ENCODE results near the gene PLAGL1. TPM values are rescaled to one million over a fixed set of nuclear protein-coding genes. Genes with fewer than 3 reads are reported as not detected.

The PLAGL1 gene
- total RNA-seq, 6 experiments from 2014 or later = 0.74 to 3.2 (median 1.6) TPM

GRCh38 chr6:143948208-143948607, 59.9 kb downstream of the PLAGL1 start:
- WGBS (ENCODE audit: insufficient coverage, low coverage, low lambda C conversion rate, missing lambda C conversion rate) = 86% methylated on average over 5 of the region's 7 CpGs
- Histone ChIP-seq H3K4me1 (no peaks in the 10 kb centered on the region), H3K36me3 (no peaks in the 10 kb centered on the region), H3K27ac (no peak overlapping the region), H3K27me3 (no peaks in the 10 kb centered on the region), H3K4me3 (no peak overlapping the region), H3K9me3 (no peaks in the 10 kb centered on the region)
- intact Hi-C loops (cut with DNase I) = no loop called here
- no peak for DNase-seq
- TF ChIP-seq, protein P1, sequence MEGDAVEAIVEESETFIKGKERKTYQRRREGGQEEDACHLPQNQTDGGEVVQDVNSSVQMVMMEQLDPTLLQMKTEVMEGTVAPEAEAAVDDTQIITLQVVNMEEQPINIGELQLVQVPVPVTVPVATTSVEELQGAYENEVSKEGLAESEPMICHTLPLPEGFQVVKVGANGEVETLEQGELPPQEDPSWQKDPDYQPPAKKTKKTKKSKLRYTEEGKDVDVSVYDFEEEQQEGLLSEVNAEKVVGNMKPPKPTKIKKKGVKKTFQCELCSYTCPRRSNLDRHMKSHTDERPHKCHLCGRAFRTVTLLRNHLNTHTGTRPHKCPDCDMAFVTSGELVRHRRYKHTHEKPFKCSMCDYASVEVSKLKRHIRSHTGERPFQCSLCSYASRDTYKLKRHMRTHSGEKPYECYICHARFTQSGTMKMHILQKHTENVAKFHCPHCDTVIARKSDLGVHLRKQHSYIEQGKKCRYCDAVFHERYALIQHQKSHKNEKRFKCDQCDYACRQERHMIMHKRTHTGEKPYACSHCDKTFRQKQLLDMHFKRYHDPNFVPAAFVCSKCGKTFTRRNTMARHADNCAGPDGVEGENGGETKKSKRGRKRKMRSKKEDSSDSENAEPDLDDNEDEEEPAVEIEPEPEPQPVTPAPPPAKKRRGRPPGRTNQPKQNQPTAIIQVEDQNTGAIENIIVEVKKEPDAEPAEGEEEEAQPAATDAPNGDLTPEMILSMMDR (IDR thresholded peaks at IDR 0.05) = no peak
- no peak for TF ChIP-seq POLR2A (IDR thresholded peaks at IDR 0.05)
- ATAC-seq = no peak

DNA sequence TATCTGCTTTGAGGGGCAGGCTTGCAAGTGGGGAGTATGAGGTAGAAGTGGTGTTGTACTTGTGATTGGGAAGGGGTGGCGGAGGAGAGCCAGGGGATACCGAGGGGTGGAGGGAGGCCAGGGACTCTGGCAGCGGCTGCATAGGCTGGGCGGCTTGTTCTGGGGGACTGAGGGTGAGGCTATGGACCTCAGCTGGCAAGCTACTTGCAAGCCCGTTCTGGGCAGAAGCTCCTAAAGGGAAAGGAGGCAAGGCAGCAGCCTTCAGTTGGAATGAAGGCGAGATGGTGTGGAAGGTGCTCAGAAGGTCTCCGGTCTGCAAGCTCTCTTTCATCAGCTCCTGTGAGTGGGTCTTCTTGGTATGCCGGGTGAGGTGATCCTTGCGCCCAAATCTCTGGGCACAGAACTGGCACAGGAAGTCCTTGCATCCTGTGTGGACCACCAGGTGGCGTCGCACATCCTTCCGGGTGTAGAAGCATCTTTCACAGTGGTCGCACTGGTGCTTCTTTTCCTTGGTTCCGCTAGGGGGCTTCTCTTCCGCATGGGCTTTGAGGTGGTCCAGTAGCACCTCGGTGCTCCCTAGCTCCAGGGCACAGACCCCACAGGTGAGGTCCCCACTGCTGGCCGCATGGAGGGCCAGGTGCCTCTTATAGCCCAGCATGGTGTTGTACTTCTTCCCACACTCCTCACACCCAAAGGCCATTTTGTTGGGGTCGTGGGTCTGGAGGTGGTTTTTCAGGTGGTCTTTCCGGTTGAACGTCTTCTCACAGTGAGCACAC, 66.0 kb downstream of the PLAGL1 start:
- Histone ChIP-seq H3K27me3 (no peaks in the 10 kb centered on the region), H3K27ac (no peak overlapping the region), H3K9me3 (no peaks in the 10 kb centered on the region), H3K36me3 (no peaks in the 10 kb centered on the region), H3K4me3 (no peak overlapping the region), H3K4me1 (peaks cover 0 to 2% (median 0%) of the 10 kb centered on the region in 4 donors)
- WGBS (ENCODE audit: insufficient coverage, low coverage, low lambda C conversion rate, missing lambda C conversion rate) = 36% methylated on average over 12 of the region's 20 CpGs
- TF ChIP-seq, protein P1 (IDR thresholded peaks at IDR 0.05) = peak; percentile 18 to 58 (median 52)
- TF ChIP-seq POLR2A (IDR thresholded peaks at IDR 0.05) = no peak
- DNase-seq (peak in 2 of 3 donors; percentile 62 to 65), ATAC-seq (peak; percentile 58 to 81 (median 63))
- intact Hi-C loops (cut with DNase I) = loop anchor here in 1 of 2 donors (5.0 kb wide), 1 partner anchor 70 kb away; no protein-coding TSS in a partner anchor

DNA sequence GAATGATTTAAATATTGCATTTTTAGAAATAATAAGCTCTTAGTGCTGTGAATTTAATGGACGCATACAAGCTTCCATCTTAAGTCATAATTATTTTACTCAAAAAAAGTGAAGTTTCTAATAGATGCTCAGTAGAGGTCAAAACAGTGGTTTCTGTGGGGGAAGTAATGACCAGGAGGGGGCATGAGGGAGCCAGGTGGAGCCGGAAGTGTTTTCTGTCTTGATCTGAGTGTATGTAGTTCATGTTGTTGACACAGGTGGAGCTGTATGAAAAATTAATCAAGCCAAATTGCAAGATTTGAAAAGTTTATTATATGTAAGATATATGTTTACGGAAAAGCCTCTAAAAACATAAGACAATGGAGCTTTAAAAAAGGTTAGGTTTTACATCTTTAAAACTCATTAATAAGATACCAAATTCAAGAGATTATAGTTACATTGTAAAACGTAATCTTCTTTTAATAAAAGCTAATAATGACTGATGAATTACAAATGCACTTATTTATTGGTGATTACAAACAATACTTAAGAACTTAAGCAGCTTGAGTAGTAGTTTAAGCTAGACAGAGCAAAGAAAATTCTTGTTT, 68.0 kb downstream of the PLAGL1 start:
- Histone ChIP-seq H3K27ac (no peak overlapping the region), H3K27me3 (no peaks in the 10 kb centered on the region), H3K36me3 (no peaks in the 10 kb centered on the region), H3K4me3 (no peak overlapping the region), H3K9me3 (no peaks in the 10 kb centered on the region), H3K4me1 (peaks cover 0 to 2% (median 0%) of the 10 kb centered on the region in 4 donors)
- TF ChIP-seq POLR2A (IDR thresholded peaks at IDR 0.05) = no peak
- TF ChIP-seq, protein P1 (IDR thresholded peaks at IDR 0.05) = peak; percentile 44 to 74 (median 66)
- DNase-seq = no peak
- intact Hi-C loops (cut with DNase I) = loop anchor here in 1 of 2 donors (5.0 kb wide), 1 partner anchor 72 kb away; no protein-coding TSS in a partner anchor
- 32% methylated on average over 4 of the region's 4 CpGs for WGBS (ENCODE audit: insufficient coverage, low coverage, low lambda C conversion rate, missing lambda C conversion rate)
- peak; percentile 70 to 91 (median 76) for ATAC-seq

- no peaks in the 10 kb centered on the region for H3K27me3 ChIP-seq
- H3K9me3 ChIP-seq = no peaks in the 10 kb centered on the region
- no peaks in the 10 kb centered on the region for H3K36me3 ChIP-seq
- H3K27ac ChIP-seq = no peak overlapping the region
- no peak overlapping the region for H3K4me3 ChIP-seq
- intact Hi-C loops (cut with DNase I) = no loop called here
- H3K4me1 ChIP-seq = peaks cover 0 to 2% (median 0%) of the 10 kb centered on the region in 4 donors
- 17% methylated on average over 4 of the region's 4 CpGs for WGBS (ENCODE audit: insufficient coverage, low coverage, low lambda C conversion rate, missing lambda C conversion rate)
- DNase-seq (no peak), ATAC-seq (no peak)
- TF ChIP-seq POLR2A (IDR thresholded peaks at IDR 0.05) = no peak
- TF ChIP-seq, protein P1 (IDR thresholded peaks at IDR 0.05) = no peak
These were observed 68.7 kb downstream of the PLAGL1 start for GRCh38 chr6:143939364-143939763.
